Measurements from ENCODE around the gene KIF13A.
"Not testable (repeated sequence)": the region's sequence is repeated elsewhere in the genome, so short reads cannot be mapped to it uniquely, and the experiment has no call there.

The KIF13A gene

DNA sequence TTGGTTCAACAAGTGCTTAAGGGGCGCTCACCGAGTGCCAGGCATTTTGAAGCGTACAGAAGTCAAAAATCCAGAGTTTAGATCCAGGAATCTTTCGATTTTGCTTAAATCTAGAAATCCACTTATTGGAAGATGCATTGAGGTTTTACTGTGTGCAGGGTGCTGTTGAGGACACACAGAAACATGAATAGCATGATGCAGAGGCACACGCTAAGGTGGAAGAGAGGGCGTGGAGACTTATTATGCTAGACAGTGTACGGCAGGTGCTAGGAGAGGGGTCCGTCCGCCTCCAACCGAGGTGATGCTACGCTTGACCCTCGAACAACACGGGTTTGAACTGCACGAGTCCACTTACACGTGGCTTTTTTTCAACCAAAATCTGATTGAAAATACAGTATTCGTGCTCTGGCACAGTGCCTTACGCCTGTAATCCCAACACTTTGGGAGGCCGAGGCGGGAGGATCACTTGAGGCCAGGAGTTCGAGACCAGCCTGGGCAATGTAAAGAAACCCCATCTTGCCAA lies 1.0 kb upstream of the KIF13A start:
- DNase-seq (ENCODE audit: insufficient read length) (no peak), FAIRE-seq (no peak)
- no peak for TF ChIP-seq TAF1 (IDR thresholded peaks at IDR 0.05; ENCODE audit: borderline replicate concordance, low read depth, low read length)
- no peak for TF ChIP-seq POLR2AphosphoS5 (IDR thresholded peaks at IDR 0.05; ENCODE audit: low read depth, low read length)
- TF ChIP-seq POLR2A (IDR thresholded peaks at IDR 0.05; ENCODE audit: low read depth, low read length): no peak

GRCh38 chr6:17987697-17988421 lies 424 bp upstream of the KIF13A start:
- TF ChIP-seq POLR2AphosphoS5 (IDR thresholded peaks at IDR 0.05; ENCODE audit: low read depth, low read length) (no peak), POLR2A (IDR thresholded peaks at IDR 0.05; ENCODE audit: low read depth, low read length) (no peak), TAF1 (IDR thresholded peaks at IDR 0.05; ENCODE audit: borderline replicate concordance, low read depth, low read length) (no peak)
- DNase-seq (ENCODE audit: insufficient read length) (peak; percentile 64), FAIRE-seq (no peak)

- TF ChIP-seq POLR2A (IDR thresholded peaks at IDR 0.05; ENCODE audit: low read depth, low read length) (no peak), POLR2AphosphoS5 (IDR thresholded peaks at IDR 0.05; ENCODE audit: low read depth, low read length) (no peak), TAF1 (IDR thresholded peaks at IDR 0.05; ENCODE audit: borderline replicate concordance, low read depth, low read length) (no peak)
- DNase-seq (ENCODE audit: insufficient read length) (peak; percentile 34), FAIRE-seq (no peak)
These were observed 584 bp downstream of the KIF13A start for GRCh38 chr6:17986656-17987446.

DNA sequence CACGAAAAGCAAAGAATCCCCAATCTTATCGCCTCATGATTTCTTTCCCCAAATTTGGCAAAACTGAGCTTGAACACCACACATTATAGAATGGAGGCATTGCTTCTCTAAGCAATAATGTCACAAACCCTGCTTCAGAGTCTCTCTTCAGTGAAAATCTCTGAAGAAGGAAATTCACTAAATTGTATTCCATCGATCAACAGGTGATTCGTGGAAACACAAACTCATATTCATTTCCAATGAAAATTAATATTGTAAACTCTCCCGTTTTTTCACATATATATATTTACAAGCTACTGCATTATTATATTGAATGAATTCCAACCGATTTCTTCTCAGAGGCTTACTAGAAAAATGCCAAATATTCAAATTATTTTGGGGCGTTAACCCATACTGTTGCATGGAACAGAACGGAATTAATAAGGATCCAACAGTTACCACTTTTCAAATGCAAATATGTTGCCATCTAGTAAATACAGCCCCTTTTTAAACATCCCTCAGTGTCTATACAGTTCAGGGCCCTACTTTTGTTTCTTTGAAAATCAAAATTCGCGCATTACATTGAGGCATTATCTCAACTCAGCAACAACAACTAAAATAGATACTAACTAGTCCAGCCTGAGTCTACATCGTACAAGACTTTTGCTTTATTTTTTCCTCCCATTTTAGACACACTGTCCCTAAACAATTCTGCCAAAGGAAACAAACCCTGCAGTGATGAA lies 1.3 kb downstream of the KIF13A start:
- DNase-seq (ENCODE audit: insufficient read length) (no peak), FAIRE-seq (no peak)
- no peak for TF ChIP-seq TAF1 (IDR thresholded peaks at IDR 0.05; ENCODE audit: borderline replicate concordance, low read depth, low read length)
- TF ChIP-seq POLR2A (IDR thresholded peaks at IDR 0.05; ENCODE audit: low read depth, low read length): no peak
- no peak for TF ChIP-seq POLR2AphosphoS5 (IDR thresholded peaks at IDR 0.05; ENCODE audit: low read depth, low read length)

- no peak for TF ChIP-seq TAF1 (IDR thresholded peaks at IDR 0.05; ENCODE audit: borderline replicate concordance, low read depth, low read length)
- no peak for TF ChIP-seq POLR2A (IDR thresholded peaks at IDR 0.05; ENCODE audit: low read depth, low read length)
- TF ChIP-seq POLR2AphosphoS5 (IDR thresholded peaks at IDR 0.05; ENCODE audit: low read depth, low read length): no peak
- DNase-seq (ENCODE audit: insufficient read length) (no peak), FAIRE-seq (no peak)
These were observed 2.4 kb downstream of the KIF13A start for GRCh38 chr6:17984812-17985670.

- TF ChIP-seq TAF1 (IDR thresholded peaks at IDR 0.05; ENCODE audit: borderline replicate concordance, low read depth, low read length) (no peak), POLR2AphosphoS5 (IDR thresholded peaks at IDR 0.05; ENCODE audit: low read depth, low read length) (no peak), POLR2A (IDR thresholded peaks at IDR 0.05; ENCODE audit: low read depth, low read length) (no peak)
- DNase-seq (ENCODE audit: insufficient read length) (no peak), FAIRE-seq (no peak)
These were observed 3.0 kb downstream of the KIF13A start for GRCh38 chr6:17984399-17984798.

DNA sequence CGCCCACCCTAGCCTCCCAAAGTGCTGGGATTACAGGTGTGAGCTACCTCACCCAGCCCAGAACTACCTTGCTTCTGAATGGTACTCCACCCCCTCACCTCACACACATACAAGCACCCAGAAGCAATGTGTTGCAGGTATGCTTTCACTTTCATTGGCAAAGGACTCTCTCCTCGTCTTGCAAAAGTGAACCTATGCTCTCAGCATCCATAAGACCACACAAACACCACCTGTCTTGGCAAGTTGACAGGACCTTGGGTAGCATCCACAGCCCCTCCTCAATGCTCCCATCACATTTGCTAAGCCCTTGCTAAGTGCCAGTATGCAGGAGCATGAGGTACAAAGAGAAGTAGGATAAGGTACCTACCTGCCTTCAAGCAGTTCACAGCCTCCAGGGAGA lies 3.7 kb downstream of the KIF13A start:
- FAIRE-seq: no peak
- no peak for TF ChIP-seq POLR2A (IDR thresholded peaks at IDR 0.05; ENCODE audit: low read depth, low read length)
- no peak for TF ChIP-seq POLR2AphosphoS5 (IDR thresholded peaks at IDR 0.05; ENCODE audit: low read depth, low read length)
- TF ChIP-seq TAF1 (IDR thresholded peaks at IDR 0.05; ENCODE audit: borderline replicate concordance, low read depth, low read length): no peak

GRCh38 chr6:17980329-17980728 lies 7.1 kb downstream of the KIF13A start:
- FAIRE-seq: no peak
- no peak for DNase-seq (ENCODE audit: insufficient read length)
- TF ChIP-seq TAF1 (IDR thresholded peaks at IDR 0.05; ENCODE audit: borderline replicate concordance, low read depth, low read length) (no peak), POLR2A (IDR thresholded peaks at IDR 0.05; ENCODE audit: low read depth, low read length) (no peak), POLR2AphosphoS5 (IDR thresholded peaks at IDR 0.05; ENCODE audit: low read depth, low read length) (no peak)

More for the DNA sequence above, 3.7 kb downstream of the KIF13A start:
- no peak for DNase-seq (ENCODE audit: insufficient read length)

DNA sequence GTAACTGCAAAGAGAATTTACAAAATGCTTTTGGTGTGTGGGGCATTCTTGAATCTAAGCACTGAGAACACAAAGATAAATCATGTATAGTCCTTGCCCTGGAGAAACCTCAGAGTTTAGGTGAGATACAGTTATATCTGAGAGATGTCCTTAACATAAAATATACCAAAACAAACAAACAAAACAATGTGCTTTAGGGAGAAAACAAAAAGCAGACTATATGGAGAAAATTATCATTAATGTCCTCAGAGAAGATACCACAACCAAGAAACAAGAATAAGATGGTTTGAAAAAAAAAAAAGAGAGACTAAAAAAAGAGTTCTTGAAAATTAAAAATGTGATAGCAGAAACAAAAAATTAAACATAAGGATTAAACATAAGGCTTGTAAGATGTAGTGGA lies 8.0 kb downstream of the KIF13A start:
- FAIRE-seq (no peak), DNase-seq (ENCODE audit: insufficient read length) (no peak)
- TF ChIP-seq POLR2AphosphoS5 (IDR thresholded peaks at IDR 0.05; ENCODE audit: low read depth, low read length) (no peak), POLR2A (IDR thresholded peaks at IDR 0.05; ENCODE audit: low read depth, low read length) (no peak), TAF1 (IDR thresholded peaks at IDR 0.05; ENCODE audit: borderline replicate concordance, low read depth, low read length) (no peak)

- DNase-seq (ENCODE audit: insufficient read length); FAIRE-seq: not testable (repeated sequence)
These were observed 11.2 kb downstream of the KIF13A start for GRCh38 chr6:17976258-17976657.

Data from GM12892 (cell line).